HepG2 (cell line): Measurements from ENCODE around the gene TUFM. TPM values are rescaled to one million over a fixed set of nuclear protein-coding genes. Genes with fewer than 3 reads are reported as not detected.

ENCODE experiments used
- DMAP1 ChIP-seq: IDR thresholded peaks from 2 replicates; pipeline ENCODE4 v1.6.1; 2016
- DMTF1 ChIP-seq: sonication (generic); formaldehyde crosslinking; IDR thresholded peaks from 2 replicates; pipeline ENCODE4 v1.4.0; 2020; ENCODE audit warnings: mild to moderate bottlenecking, missing genetic modification reagents
- ELK4 ChIP-seq: sonication (generic); formaldehyde crosslinking; IDR thresholded peaks from 2 replicates; pipeline ENCODE4 v1.9.0; 2021; ENCODE audit warnings: missing genetic modification reagents, borderline replicate concordance
- GRHL1 ChIP-seq: sonication (generic); formaldehyde crosslinking; conservative IDR thresholded peaks from 2 replicates; pipeline ENCODE4 v1.8.0; 2022; ENCODE audit warnings: missing genetic modification reagents
- MED1 ChIP-seq: sonication (generic); formaldehyde crosslinking; IDR thresholded peaks from 2 replicates; pipeline ENCODE4 v1.4.0; 2020; ENCODE audit warnings: missing genetic modification reagents
- MXD4 ChIP-seq: IDR thresholded peaks from 2 replicates; pipeline ENCODE4 v1.6.1; 2016; ENCODE audit warnings: mild to moderate bottlenecking, missing biosample characterization, missing genetic modification reagents
- MYNN ChIP-seq: sonication (generic); formaldehyde crosslinking; IDR thresholded peaks from 2 replicates; pipeline ENCODE4 v1.4.0; 2020; ENCODE audit warnings: mild to moderate bottlenecking, low read depth, missing genetic modification reagents
- NCOA5 ChIP-seq: sonication (generic); formaldehyde crosslinking; IDR thresholded peaks from 2 replicates; pipeline ENCODE4 v1.4.0; 2020; ENCODE audit warnings: missing genetic modification reagents
- PHF21A ChIP-seq: sonication (generic); formaldehyde crosslinking; IDR thresholded peaks from 2 replicates; pipeline ENCODE4 v1.5.0; 2020; ENCODE audit warnings: mild to moderate bottlenecking, missing genetic modification reagents
- SP5 ChIP-seq: IDR thresholded peaks from 2 replicates; pipeline ENCODE4 v1.6.1; 2016; ENCODE audit warnings: low read depth, borderline replicate concordance
- U2AF2 ChIP-seq: fragments of 200-400 bp; formaldehyde crosslinking; IDR thresholded peaks from 2 replicates; pipeline ENCODE4 v1.6.1; 2017; ENCODE audit warnings: low read depth, mild to moderate bottlenecking, low read length
- ZFP91 ChIP-seq: sonication (generic); formaldehyde crosslinking; IDR thresholded peaks from 2 replicates; pipeline ENCODE4 v1.9.0; 2022; ENCODE audit warnings: missing genetic modification reagents, mild to moderate bottlenecking, borderline replicate concordance
- ZNF280D ChIP-seq: sonication (generic); formaldehyde crosslinking; IDR thresholded peaks from 2 replicates; pipeline ENCODE4 v1.5.1; 2020; ENCODE audit warnings: mild to moderate bottlenecking, missing genetic modification reagents
- ZNF556 ChIP-seq: sonication (generic); formaldehyde crosslinking; IDR thresholded peaks from 2 replicates; pipeline ENCODE4 v1.4.0; 2020; ENCODE audit warnings: mild to moderate bottlenecking, missing genetic modification reagents, borderline replicate concordance
- ZNF557 ChIP-seq: sonication (generic); formaldehyde crosslinking; IDR thresholded peaks from 2 replicates; pipeline ENCODE4 v1.4.0; 2020; ENCODE audit warnings: missing genetic modification reagents
- ZNF577 ChIP-seq: sonication (generic); formaldehyde crosslinking; IDR thresholded peaks from 2 replicates; pipeline ENCODE4 v1.4.0; 2020; ENCODE audit warnings: mild to moderate bottlenecking, low read depth, missing genetic modification reagents, borderline replicate concordance
- ZNF589 ChIP-seq: sonication (generic); formaldehyde crosslinking; conservative IDR thresholded peaks from 2 replicates; pipeline ENCODE4 v1.8.0; 2022; ENCODE audit warnings: mild to moderate bottlenecking, moderate library complexity, missing genetic modification reagents
- ZSCAN9 ChIP-seq: IDR thresholded peaks from 2 replicates; pipeline ENCODE4 v1.6.1; 2016; ENCODE audit warnings: borderline replicate concordance
- polyA plus RNA-seq, 8 experiments: library from polyadenylated mRNA; depleted of rRNA in 3 of 8; stranded (reverse) in 7 of 8; unstranded in 1 of 8; fragments of >200 nt; fragmentation: Illumina TruSeq in 4 of 8; extraction: Trizol in 4 of 8; gene quantifications; 2 replicates each; pipeline versions ENCODE4 v1.2.1 to v1.2.3, GENCODE V29; 2011 to 2016; ENCODE audit warnings: low read depth in 4 of 8, missing spikeins in 1 of 8, mixed read lengths in 1 of 8; ENCODE audit not compliant: insufficient read depth in 1 of 8
- total RNA-seq, 5 experiments: library from RNA; depleted of rRNA; stranded (reverse); fragments of >200 nt; fragmentation: Illumina TruSeq; extraction: Trizol; gene quantifications; 2 replicates each; pipeline ENCODE4 v1.2.3, GENCODE V29; 2016; ENCODE audit warnings: low read depth in 1 of 5

The TUFM gene
- total and polyA plus RNA-seq, 2 of the 13 experiments (the other 11 are each of a cell fraction or from before 2014, with no cell fraction given), result 206 to 298 TPM

GRCh38 chr16:28846080-28846932 lies at the start of gene TUFM (continued):
- TF ChIP-seq ZNF280D (CRISPR knock-in tag) (peak; percentile 92), ZNF577 (no peak), DMTF1 (CRISPR knock-in tag) (no peak), ELK4 (CRISPR knock-in tag) (peak; percentile 91; the same call in 1 of the 2 replicates), ZNF556 (no peak; the same call in 1 of the 2 replicates), ZFP91 (CRISPR knock-in tag) (peak; percentile 96), MED1 (CRISPR knock-in tag) (peak; percentile 89), ZNF557 (0 out of 2 replicates have a peak, but pooled peaks have one; percentile 52), PHF21A (CRISPR knock-in tag) (peak; percentile 65; the same call in 1 of the 2 replicates), DMAP1 (CRISPR knock-in tag) (peak; percentile 94), ZNF589 (CRISPR knock-in tag) (0 out of 2 replicates have a peak, but pooled peaks have one; percentile 27), NCOA5 (no peak), GRHL1 (no peak), MXD4 (CRISPR knock-in tag) (peak; percentile 91), U2AF2 (peak; percentile 89; the same call in 1 of the 2 replicates), SP5 (peak; percentile 44; the same call in 1 of the 2 replicates), ZSCAN9 (CRISPR knock-in tag) (peak; percentile 94), MYNN (CRISPR knock-in tag) (no peak; the same call in 1 of the 2 replicates)
